ENCODE results near the gene S1PR4. TPM values are rescaled to one million over a fixed set of nuclear protein-coding genes. Genes with fewer than 3 reads are reported as not detected.

S1PR4 gene
- total and polyA plus RNA-seq, 9 of the 15 experiments (the other 6 are each of a cell fraction or from before 2014, with no cell fraction given): 0.27 TPM; not detected in 8

- Histone ChIP-seq H3K79me2 (ENCODE audit: control insufficient read depth, insufficient read depth, low read length) (no peaks in the 10 kb centered on the region), H3K9me1 (ENCODE audit: control insufficient read depth, insufficient read depth, low read length) (no peaks in the 10 kb centered on the region), H3K4me2 (ENCODE audit: insufficient read depth, low read length) (no peak overlapping the region), H2AFZ (ENCODE audit: low read depth, low read length) (no peak overlapping the region), H3K4me3 (no peak overlapping the region), H3K27me3 (ENCODE audit: control insufficient read depth in 2 of 2, insufficient read depth in 2 of 2, low read length in 2 of 2) (no peaks in the 10 kb centered on the region), H3K9me3 (replicated peaks; ENCODE audit: control insufficient read depth, insufficient read depth, low read depth, low read length) (no peaks in the 10 kb centered on the region), H4K20me1 (replicated peaks; ENCODE audit: control insufficient read depth, insufficient read depth, low read length) (no peaks in the 10 kb centered on the region), H3K4me1 (replicated peaks in 1 of 2; ENCODE audit: control insufficient read depth in 2 of 2, insufficient read depth in 2 of 2, low read length in 2 of 2) (peaks cover 21 to 54% of the 10 kb centered on the region in 2 experiments), H3K36me3 (ENCODE audit: control insufficient read depth, insufficient read depth, low read length) (no peaks in the 10 kb centered on the region), H3K27ac (ENCODE audit: extremely low read depth, low read depth, low read length) (no peak overlapping the region), H3K9ac (ENCODE audit: insufficient read depth in 1 of 2, low read depth in 2 of 2, low read length in 2 of 2) (no peak overlapping the region)
- ChIA-PET POLR2A (no interaction called here), CTCF (ENCODE audit: low intra/inter-chr PET ratio) (interaction anchor here (0.6 kb wide), 1 partner anchor 214 kb away, joined by 5 read pairs; no protein-coding TSS in a partner anchor)
- no peak for DNase-seq (ENCODE audit: extremely low read depth in 1 of 4, low spot score in 3 of 4)
- no peak for FAIRE-seq
- TF ChIP-seq TAF1 (IDR thresholded peaks at IDR 0.05; ENCODE audit: control insufficient read depth, extremely low read depth, insufficient read depth, low read length, severe bottlenecking) (no peak), ZNF436 (CRISPR knock-in tag; IDR thresholded peaks at IDR 0.05) (no peak), ZNF239 (CRISPR knock-in tag; IDR thresholded peaks at IDR 0.05) (no peak), GTF2B (IDR thresholded peaks at IDR 0.05; ENCODE audit: extremely low read depth, insufficient read length) (no peak)
- BruUV-seq (replicated peaks): no TSS peak
- in situ Hi-C loops (cut with MboI) (no loop called here), intact Hi-C loops (cut with micrococcal nuclease) (no loop called here)
- 91% methylated on average over 28 of the region's 31 CpGs for WGBS (ENCODE audit: insufficient coverage, low coverage, missing lambda C conversion rate)
- ATAC-seq: no peak
These were observed 1.2 kb downstream of the S1PR4 start for GRCh38 chr19:3179739-3180293.

All from K562 (cell line).